Right lobe of liver (tissue), 4 donors: ENCODE measurements around the gene PCSK2.

Source experiments
- POLR2A ChIP-seq: fragments of 450-650 bp; IDR thresholded peaks from one replicate; pipeline ENCODE4 v1.6.1; 2017; ENCODE audit warnings: antibody characterized with exemption, mild to moderate bottlenecking
- TF ChIP-seq, protein P1 (sequence below), 4 donors: fragments of 200-600 bp in 3 of 4; fragments of 450-650 bp in 1 of 4; IDR thresholded peaks; one replicate each; pipeline versions ENCODE4 v1.5.1 to v1.8.0; 2016 to 2022; ENCODE audit warnings: antibody characterized with exemption in 4 of 4, mild to moderate bottlenecking in 2 of 4
- donor health status: DM: no; HTN: no; CAD: no.
- donor health status: DM: no; HTN: no; CAD: no.
- donor health status: DM: no; HTN: yes; CAD: no.

- TF ChIP-seq, protein P1, sequence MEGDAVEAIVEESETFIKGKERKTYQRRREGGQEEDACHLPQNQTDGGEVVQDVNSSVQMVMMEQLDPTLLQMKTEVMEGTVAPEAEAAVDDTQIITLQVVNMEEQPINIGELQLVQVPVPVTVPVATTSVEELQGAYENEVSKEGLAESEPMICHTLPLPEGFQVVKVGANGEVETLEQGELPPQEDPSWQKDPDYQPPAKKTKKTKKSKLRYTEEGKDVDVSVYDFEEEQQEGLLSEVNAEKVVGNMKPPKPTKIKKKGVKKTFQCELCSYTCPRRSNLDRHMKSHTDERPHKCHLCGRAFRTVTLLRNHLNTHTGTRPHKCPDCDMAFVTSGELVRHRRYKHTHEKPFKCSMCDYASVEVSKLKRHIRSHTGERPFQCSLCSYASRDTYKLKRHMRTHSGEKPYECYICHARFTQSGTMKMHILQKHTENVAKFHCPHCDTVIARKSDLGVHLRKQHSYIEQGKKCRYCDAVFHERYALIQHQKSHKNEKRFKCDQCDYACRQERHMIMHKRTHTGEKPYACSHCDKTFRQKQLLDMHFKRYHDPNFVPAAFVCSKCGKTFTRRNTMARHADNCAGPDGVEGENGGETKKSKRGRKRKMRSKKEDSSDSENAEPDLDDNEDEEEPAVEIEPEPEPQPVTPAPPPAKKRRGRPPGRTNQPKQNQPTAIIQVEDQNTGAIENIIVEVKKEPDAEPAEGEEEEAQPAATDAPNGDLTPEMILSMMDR (IDR thresholded peaks at IDR 0.05) = no peak
- TF ChIP-seq POLR2A = no peak
These were observed 230.2 kb downstream of the PCSK2 start for GRCh38 chr20:17457079-17457478.
